ENCODE measurements around the gene SFXN5. TPM values are rescaled to one million over a fixed set of nuclear protein-coding genes. Genes with fewer than 3 reads are reported as not detected.
"Not testable (repeated sequence)": the region's sequence is repeated elsewhere in the genome, so short reads cannot be mapped to it uniquely, and the experiment has no call there.

SFXN5 gene
- total RNA-seq (2022) (6.0 and 8.0 TPM in 2 replicates), Bru-seq, nascent RNA (percentile 48 among the genes with signal in this experiment), BruChase-seq, experiment 1, labeled RNA remaining after a 6-hour chase (percentile 52 among the genes with signal in this experiment), BruChase-seq, experiment 2, labeled RNA remaining after a 2-hour chase (percentile 62 among the genes with signal in this experiment)
- long read RNA-seq, full-length matches to known transcripts: 4 of 27 reads
- long read RNA-seq, partial matches to known transcripts: 0 of 27 reads
- long read RNA-seq, other reads (novel, unspliced or antisense): 23 of 27 reads

GRCh38 chr2:73071360-73072128 is at the start of gene SFXN5:
Gene SFXN5, minus strand, starts transcription at chr2:73071712. Its CDS starts 7 bp downstream, at chr2:73071705.
- H3K4me3 Mint-ChIP-seq (ENCODE audit: unreplicated experiment): peak within 1 kb of the TSS; percentile 88
- H3K9me3 Mint-ChIP-seq (ENCODE audit: unreplicated experiment): no peaks in the 10 kb centered on the region
- peaks cover 27% of the 10 kb centered on the region for H3K36me3 Mint-ChIP-seq (ENCODE audit: insufficient read depth, unreplicated experiment)
- POLR2A ChIA-PET: interaction anchor here (0.8 to 2.9 kb wide), 5 partner anchors 9 to 163 kb away, joined by 3 to 24 read pairs (median 4); partner anchors contain the start of gene RAB11FIP5
- peak; percentile 97 for DNase-seq (ENCODE audit: unreplicated experiment)
- H3K27me3 Mint-ChIP-seq (ENCODE audit: insufficient read depth, unreplicated experiment): no peaks in the 10 kb centered on the region
- intact Hi-C loops (cut with micrococcal nuclease): loop anchor here (2.0 to 5.0 kb wide), 3 partner anchors 79 to 179 kb away; no protein-coding TSS in a partner anchor
- no TSS peak for BruUV-seq (replicated peaks)
- H3K4me1 Mint-ChIP-seq (ENCODE audit: insufficient read depth, unreplicated experiment): peaks cover 34% of the 10 kb centered on the region
- H3K27ac Mint-ChIP-seq (ENCODE audit: low read depth, unreplicated experiment): peak within 1 kb of the TSS; percentile 88
- CTCF ChIA-PET: interaction anchor here (0.7 kb wide), 1 partner anchor 179 kb away, joined by 3 read pairs; no protein-coding TSS in a partner anchor
- no peak for TF ChIP-seq CTCF (IDR thresholded peaks at IDR 0.05; ENCODE audit: unreplicated experiment)

DNA sequence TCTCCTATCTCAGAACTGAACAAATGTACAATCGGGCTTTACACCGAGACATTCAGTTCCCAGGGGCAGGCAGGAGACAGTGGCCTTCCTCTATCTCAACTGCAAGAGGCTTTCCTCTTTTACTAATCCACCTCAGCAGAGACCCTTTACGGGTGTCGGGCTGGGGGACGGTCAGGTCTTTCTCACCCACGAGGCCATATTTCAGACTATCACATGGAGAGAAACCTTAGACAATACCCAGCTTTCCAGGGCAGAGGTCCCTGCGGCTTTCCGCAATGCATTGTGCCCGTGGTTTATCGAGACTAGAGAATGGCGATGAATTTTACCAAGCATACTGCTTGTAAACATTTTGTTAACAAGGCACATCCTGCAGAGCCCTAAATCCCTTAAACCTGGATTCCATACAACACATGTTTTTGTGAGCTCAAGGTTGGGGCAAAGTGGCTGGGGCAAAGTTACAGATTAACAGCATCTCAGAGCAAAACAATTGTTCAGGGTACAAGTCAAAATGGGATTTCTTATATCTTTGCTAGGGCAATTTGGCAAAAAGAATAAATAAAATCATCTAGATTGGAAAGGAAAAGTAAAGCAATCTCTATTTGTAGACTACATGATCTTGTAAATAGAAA is 48.2 kb upstream of the SFXN5 start:
- BruUV-seq (replicated peaks); H3K4me3 Mint-ChIP-seq (ENCODE audit: unreplicated experiment); H3K27me3 Mint-ChIP-seq (ENCODE audit: insufficient read depth, unreplicated experiment); H3K4me1 Mint-ChIP-seq (ENCODE audit: insufficient read depth, unreplicated experiment); H3K27ac Mint-ChIP-seq (ENCODE audit: low read depth, unreplicated experiment); POLR2A ChIA-PET; H3K36me3 Mint-ChIP-seq (ENCODE audit: insufficient read depth, unreplicated experiment); DNase-seq (ENCODE audit: unreplicated experiment); H3K9me3 Mint-ChIP-seq (ENCODE audit: unreplicated experiment); intact Hi-C loops (cut with micrococcal nuclease): not testable (repeated sequence)
- CTCF ChIA-PET: interaction anchor here (0.7 kb wide), 1 partner anchor 284 kb away, joined by 3 read pairs; no protein-coding TSS in a partner anchor

DNA sequence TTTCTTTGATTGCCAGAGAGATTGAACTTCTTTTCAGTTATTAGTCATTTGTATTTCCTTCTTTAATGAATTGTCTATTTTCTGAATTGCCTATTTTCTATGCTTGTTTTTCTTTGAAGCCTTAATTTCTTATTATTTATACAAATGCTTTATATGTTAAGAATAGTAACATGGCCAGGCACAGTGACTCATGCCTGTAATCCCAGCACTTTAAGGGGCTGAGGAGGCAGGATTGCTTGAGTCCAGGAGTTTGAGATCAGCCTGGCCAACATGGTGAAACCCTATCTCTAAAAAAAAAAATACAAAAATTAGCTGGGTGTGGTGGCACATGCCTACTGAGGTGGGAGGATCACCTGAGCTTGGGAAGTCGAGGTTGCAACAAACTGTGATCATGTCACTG is 45.9 kb upstream of the SFXN5 start:
- no peaks in the 10 kb centered on the region for H3K4me1 Mint-ChIP-seq (ENCODE audit: insufficient read depth, unreplicated experiment)
- H3K27ac Mint-ChIP-seq (ENCODE audit: low read depth, unreplicated experiment): no peak overlapping the region
- H3K27me3 Mint-ChIP-seq (ENCODE audit: insufficient read depth, unreplicated experiment): no peaks in the 10 kb centered on the region
- ChIA-PET POLR2A (no interaction called here), CTCF (interaction anchor here (0.6 to 1.0 kb wide), 3 partner anchors 59 to 227 kb away, joined by 3 to 4 read pairs (median 3); no protein-coding TSS in a partner anchor)
- intact Hi-C loops (cut with micrococcal nuclease): no loop called here
- no peak for TF ChIP-seq CTCF (IDR thresholded peaks at IDR 0.05; ENCODE audit: unreplicated experiment)
- H3K36me3 Mint-ChIP-seq (ENCODE audit: insufficient read depth, unreplicated experiment): no peaks in the 10 kb centered on the region
- no peak for DNase-seq (ENCODE audit: unreplicated experiment)
- no peaks in the 10 kb centered on the region for H3K9me3 Mint-ChIP-seq (ENCODE audit: unreplicated experiment)
- no peak overlapping the region for H3K4me3 Mint-ChIP-seq (ENCODE audit: unreplicated experiment)
- BruUV-seq (replicated peaks): no TSS peak

DNA sequence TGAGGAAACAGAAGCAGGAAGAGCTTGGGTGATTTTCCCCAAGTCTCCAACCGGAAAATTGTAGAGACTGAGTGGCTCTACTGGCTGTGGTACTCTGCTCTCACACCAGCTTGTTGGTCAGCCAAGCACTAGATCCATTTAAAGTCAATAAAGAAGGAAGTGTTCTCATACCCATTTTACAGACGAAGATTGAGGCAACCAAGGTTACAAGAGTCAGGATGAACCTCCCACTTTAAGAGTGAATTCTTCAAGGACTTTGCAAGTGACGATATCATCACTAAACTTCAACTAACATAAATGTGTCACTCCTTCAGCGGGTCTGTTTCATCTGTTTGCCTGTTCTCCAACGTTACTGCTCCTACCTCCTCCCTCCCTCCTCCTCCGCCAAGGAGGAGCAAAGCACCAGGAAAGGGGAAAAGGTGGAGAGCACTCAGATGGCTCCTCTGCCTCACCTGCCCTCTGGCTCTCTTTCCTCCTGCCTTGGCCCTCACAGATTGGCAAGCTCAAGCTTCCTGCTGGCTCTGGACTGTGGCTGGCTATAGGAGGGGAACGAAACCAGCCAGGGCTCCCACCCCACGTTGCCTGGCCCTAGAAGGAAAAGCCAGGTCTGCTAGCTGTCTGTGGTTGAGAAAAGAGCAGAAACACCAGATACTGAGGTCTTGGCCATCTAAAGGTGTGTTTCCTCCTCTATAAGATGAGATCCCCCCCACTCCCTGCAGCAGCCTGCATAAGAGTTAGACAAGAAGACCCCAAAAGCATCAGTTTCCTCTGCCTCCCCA is 44.9 kb upstream of the SFXN5 start:
- Mint-ChIP-seq H3K27me3 (ENCODE audit: insufficient read depth, unreplicated experiment) (no peaks in the 10 kb centered on the region), H3K4me3 (ENCODE audit: unreplicated experiment) (no peak overlapping the region), H3K27ac (ENCODE audit: low read depth, unreplicated experiment) (no peak overlapping the region), H3K9me3 (ENCODE audit: unreplicated experiment) (no peaks in the 10 kb centered on the region), H3K4me1 (ENCODE audit: insufficient read depth, unreplicated experiment) (peaks cover under 1% of the 10 kb centered on the region), H3K36me3 (ENCODE audit: insufficient read depth, unreplicated experiment) (no peaks in the 10 kb centered on the region)
- DNase-seq (ENCODE audit: unreplicated experiment): no peak
- ChIA-PET CTCF (interaction anchor here (0.6 to 1.0 kb wide), 2 partner anchors 20 to 96 kb away, joined by 3 read pairs; no protein-coding TSS in a partner anchor), POLR2A (interaction anchor here (0.6 kb wide), 1 partner anchor 208 kb away, joined by 3 read pairs; no protein-coding TSS in a partner anchor)
- intact Hi-C loops (cut with micrococcal nuclease): no loop called here
- BruUV-seq (replicated peaks): no TSS peak
- no peak for TF ChIP-seq CTCF (IDR thresholded peaks at IDR 0.05; ENCODE audit: unreplicated experiment)

Data from MCF 10A (cell line).